Tongue (tissue), 2 donors: Measurements from ENCODE around the gene EZH2. TPM values are rescaled to one million over a fixed set of nuclear protein-coding genes. Genes with fewer than 3 reads are reported as not detected.

ENCODE experiments used
- DNase-seq: peaks from one replicate; pipeline ENCODE4 v3.0.0-alpha.2; 2015
- total RNA-seq: library from RNA; depleted of rRNA; stranded (reverse); fragments of >200 nt; gene quantifications from one replicate; pipeline ENCODE4 v1.2.3, GENCODE V29; 2014

The EZH2 gene
- total RNA-seq, 1 donor from 2014 or later, result 22.4 TPM

DNA sequence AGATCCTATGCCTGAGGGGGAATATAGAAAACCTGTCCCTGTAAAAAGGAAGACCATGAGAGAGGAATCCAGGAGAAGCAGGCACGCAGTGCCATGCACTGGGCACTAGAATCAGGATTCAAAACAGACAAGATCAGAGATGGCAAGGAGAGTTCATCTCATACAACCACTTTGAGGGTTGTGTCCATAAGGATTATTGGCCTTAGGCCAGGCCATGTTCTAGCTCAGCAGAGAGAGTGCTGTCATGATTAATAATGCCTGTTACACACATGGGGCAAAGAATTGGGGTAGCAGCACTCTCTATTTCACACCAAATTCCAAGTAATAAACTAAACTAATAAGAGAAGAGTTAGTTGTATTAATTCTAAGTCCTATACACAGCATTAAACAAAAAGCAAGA, 29.1 kb downstream of the EZH2 start:
- DNase-seq, result peak; percentile 18

DNA sequence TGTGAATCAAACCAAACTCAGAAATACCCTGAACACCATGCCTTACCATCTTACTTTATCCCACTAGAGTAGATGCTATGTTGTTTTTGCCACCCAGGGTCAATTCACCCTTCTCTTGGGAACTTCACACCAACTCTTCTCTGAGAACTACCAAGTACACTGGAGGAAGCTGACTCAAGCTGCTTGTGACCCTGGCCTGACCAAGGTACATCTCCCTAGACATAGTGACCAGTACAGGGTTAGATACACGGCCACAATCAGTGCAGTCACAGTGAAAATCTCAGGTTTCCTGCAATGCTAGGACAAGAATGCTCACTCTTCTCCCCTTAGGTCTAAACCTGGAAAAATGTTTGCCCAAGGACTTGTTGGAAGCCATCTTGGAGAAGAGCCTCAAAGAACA, 31.8 kb downstream of the EZH2 start:
- no peak for DNase-seq

DNA sequence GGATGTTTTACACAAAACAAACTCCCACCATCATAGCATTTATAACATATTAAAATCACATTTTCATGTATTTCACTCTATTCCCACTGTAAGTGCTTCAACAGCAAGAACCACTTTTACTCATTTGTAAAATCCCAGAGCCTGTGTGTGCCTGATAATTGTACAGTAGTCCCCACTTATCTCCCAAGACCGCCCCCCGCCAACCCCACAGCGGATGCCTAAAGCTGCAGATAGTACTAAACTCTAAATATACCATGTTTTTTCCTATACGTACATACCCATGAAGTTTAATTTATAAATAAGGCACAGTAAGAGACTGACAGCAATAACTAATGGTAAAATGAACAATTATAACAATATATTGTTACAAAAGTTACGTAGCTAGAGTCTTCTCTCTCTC, 33.5 kb downstream of the EZH2 start:
- no peak for DNase-seq

DNA sequence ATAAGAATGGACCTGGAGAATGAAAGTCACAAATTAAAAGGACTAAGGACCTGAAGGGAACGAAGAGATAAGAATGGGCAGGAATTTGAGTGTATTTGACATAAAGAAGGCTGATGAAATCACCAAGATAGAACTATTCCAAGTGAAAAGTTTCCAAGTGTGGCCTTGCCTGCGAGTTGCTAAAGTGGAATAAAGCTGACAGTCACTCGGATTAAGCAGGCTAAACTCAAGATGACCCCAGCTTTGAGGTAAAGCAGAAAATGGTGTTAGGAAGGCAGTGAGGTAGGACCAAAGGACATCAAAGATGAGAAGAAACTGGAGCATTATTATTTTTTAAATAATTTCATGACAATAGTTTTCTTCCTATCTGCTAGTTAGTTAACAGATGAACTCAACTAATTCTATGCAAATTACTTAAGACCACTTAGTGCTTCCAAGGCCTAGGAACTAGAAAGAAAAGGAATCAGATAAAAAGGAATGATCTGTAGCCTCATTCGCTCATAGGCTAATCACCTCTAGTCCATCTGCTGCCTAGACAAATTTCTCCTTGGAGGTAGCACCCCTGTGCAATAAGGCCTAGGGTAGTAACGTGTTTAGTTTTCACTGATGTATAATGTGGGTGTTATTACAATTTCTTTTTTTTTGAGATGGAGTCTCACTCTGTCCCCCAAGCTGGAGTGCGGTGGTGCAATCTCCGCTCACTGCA, 34.5 kb downstream of the EZH2 start:
- no peak for DNase-seq

GRCh38 chr7:148847815-148848734, 36.0 kb downstream of the EZH2 start:
- peak; percentile 13 for DNase-seq

- DNase-seq, result no peak
Measured at GRCh38 chr7:148838905-148839304, 45.2 kb downstream of the EZH2 start.

- DNase-seq, result no peak
Measured at GRCh38 chr7:148835854-148836253, 48.2 kb downstream of the EZH2 start.

DNA sequence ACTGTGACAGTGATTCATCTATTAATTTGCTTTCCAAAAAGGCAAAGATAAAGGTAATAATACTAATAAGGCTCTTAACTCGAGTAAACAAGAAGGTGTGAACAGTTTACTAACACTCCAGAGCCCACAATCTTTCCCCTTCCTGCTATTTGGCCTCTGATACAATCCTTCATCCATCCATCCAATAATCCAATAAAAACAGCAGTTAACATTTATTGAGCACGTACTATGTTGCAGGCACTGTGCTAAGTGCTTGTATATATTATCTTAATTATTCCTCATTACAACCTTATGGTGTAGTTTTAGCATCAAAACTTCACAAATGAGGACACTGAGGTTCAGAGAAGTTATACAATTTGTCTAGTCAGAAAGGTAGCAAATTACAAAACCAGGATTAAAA, 49.5 kb downstream of the EZH2 start:
- no peak for DNase-seq

- DNase-seq, result no peak
Measured at GRCh38 chr7:148831782-148832181, 52.3 kb downstream of the EZH2 start.

GRCh38 chr7:148830897-148831692, 53.0 kb downstream of the EZH2 start:
- no peak for DNase-seq

DNA sequence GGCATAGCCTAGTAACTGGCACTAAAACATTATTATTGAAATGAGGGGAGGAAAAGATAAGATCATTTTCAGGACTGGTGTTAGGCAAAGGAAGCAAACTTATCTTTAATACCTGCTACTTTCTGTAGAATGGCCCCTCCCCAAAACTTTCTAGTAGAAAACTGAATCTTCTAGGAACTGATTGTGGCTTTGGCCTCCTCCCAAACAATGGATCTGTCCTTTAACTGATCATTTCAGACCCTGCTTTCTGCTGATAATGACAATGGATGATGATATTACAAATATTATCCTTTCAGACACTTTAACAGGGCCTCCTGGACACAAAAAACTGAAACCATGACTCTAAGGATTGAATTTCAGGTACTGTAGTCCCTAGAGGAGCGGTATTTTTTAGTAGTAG, 55.1 kb downstream of the EZH2 start:
- no peak for DNase-seq

DNA sequence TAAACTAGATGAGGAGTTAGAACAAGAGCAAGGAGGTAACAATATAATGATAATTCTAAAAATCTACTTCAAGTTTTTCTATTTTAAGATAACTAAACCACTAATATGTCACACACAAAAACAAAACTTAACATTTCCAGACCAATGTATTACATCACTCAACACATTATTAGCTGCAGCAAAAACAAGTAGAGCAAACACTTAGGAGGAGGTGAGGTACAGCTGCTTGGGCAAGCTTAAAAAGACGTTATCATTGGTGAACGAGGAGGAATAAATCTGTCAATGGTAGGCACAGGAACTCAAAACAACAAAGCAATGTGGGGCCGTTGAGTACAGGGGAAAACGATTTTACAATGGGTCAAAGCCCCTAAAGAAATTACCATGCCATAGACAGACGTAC, 58.8 kb downstream of the EZH2 start:
- no peak for DNase-seq

GRCh38 chr7:148824864-148825263, 59.2 kb downstream of the EZH2 start:
- no peak for DNase-seq

DNA sequence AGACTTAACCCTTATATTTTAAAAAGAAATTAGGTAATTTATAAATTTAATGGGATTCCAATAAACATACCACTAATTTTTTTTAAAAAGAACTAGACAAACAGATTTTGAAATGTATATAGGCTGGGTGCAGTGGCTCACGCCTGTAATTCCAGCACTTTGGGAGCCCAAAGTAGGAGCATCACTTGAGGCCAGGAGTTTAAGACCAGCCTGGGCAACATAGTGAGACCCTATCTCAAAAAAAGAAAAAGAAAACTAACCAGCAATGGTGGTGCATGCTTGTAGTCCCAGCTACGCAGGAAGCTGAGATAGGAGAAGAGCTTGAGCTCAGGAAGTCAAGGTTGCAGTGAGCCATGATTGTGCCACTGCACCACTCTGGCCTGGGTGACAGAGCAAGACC, 62.7 kb downstream of the EZH2 start:
- DNase-seq, result no peak

DNA sequence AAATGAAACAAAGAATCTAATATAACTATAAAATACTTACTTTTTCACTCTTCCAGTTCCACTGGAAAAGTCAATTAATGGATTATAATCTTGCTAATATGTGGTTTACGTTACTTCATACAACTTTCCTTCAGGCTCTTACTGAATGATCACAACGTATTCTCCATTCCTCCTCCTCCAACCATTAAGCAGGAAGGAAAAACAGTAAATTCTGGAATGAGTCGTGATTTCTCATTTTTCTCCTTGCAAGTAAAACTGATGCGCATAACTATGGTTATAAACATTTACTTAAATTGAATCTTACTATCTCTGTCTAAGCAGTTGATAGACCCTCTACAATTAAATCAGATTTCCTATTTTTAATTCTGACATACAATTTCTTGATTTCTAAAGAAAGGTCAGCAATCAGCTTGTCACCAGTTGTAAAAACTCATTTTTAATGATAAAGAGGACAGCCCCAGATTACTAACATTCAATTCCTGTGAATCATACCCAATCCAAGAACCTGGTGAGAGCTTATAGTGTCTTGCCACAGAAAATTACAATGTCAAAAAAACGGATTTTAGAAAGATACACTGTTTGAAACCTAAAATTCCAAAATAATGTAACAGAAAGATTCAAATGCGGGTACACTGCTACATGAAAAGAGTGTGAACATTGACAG, 64.3 kb downstream of the EZH2 start:
- DNase-seq, result no peak

- no peak for DNase-seq
Measured at GRCh38 chr7:148815612-148816011, 68.5 kb downstream of the EZH2 start.

DNA sequence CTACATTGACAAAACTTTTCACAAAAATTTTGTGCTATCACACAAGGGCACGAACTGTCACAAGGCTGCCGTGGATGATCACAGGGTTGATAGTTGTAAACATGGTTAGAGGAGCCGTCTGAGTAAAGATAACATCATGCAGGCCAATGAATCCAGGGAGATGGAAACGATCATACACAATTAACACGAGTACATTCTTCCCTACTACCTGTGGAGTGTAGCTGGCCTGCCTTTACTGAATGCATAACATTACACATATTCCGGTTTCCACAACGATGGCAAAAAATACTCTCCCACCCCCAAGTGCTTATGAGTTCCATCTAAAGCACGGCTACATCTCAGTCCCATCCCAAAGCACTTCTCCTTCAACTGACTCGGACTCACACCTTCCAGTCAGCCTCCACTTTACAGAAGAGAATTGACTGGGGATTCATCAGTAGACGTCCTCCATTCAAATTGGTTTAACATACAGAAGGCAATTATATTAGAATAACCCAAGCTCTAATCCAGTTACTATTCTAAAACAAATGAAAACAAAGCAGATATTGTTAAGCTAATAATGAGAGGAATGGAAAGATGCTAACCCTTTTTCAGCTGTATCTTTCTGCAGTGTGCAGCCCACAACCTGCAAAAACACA, 69.0 kb downstream of the EZH2 start:
- no peak for DNase-seq

- no peak for DNase-seq
Measured at GRCh38 chr7:148813890-148814289, 70.2 kb downstream of the EZH2 start.

DNA sequence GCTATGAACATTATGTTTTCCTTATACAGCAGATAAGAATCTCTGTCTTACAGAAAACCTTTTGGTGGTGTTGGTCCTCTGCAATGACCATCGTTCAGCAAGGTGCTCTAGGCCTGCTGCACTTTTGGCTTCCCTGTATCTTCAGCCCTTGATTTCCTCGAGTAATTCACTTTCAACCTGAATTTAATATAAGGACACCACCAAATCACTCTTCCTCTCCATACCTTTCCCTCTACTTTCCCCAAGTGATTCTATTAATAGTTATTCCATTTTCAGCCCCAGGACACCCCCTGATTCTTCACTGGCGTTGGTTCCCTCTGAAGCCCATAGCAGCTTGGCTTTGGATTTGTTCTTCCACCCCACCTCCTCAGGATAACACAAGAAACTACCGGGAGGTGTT, 72.2 kb downstream of the EZH2 start:
- no peak for DNase-seq

GRCh38 chr7:148809856-148810255, 74.2 kb downstream of the EZH2 start:
- peak; percentile 14 for DNase-seq

GRCh38 chr7:148807436-148807835, 76.7 kb downstream of the EZH2 start:
- DNase-seq, result peak; percentile 32

- no peak for DNase-seq
Measured at GRCh38 chr7:148806187-148806586, 77.9 kb downstream of the EZH2 start.
